ENCODE data around the gene CBLL1.

CBLL1 gene

GRCh38 chr7:107742678-107743566 is 1.0 kb upstream of the CBLL1 start:
- 5% methylated on average over 26 of the region's 29 CpGs for WGBS (ENCODE audit: insufficient coverage)
- CTCF ChIA-PET: interaction anchor here (0.7 to 11.9 kb wide), 13 partner anchors 9 to 279 kb away, joined by 3 to 148 read pairs (median 5); no protein-coding TSS in a partner anchor
- Histone ChIP-seq H3K9me3 (ENCODE audit: control extremely low read depth in 1 of 5, control insufficient read depth in 4 of 5, insufficient read depth in 2 of 5, low read depth in 1 of 5, low read length in 4 of 5) (no peaks in the 10 kb centered on the region), H3K27ac (ENCODE audit: insufficient read depth in 1 of 2, low read depth in 1 of 2, low read length in 2 of 2, poor library complexity in 1 of 2, severe bottlenecking in 2 of 2) (peak overlapping the region; percentile 99), H3K27me3 (replicated peaks in 2 of 5; ENCODE audit: control insufficient read depth in 4 of 5, insufficient read depth in 5 of 5, low read length in 4 of 5) (no peaks in the 10 kb centered on the region), H3K4me3 (ENCODE audit: control insufficient read depth in 1 of 7, extremely low read depth in 1 of 7, insufficient read depth in 4 of 7, low read depth in 2 of 7, low read length in 6 of 7) (peak overlapping the region; percentile 78 to 99 (median 94)), H3K4me1 (ENCODE audit: control extremely low read depth in 1 of 4, control insufficient read depth in 4 of 4, insufficient read depth in 4 of 4, low read length in 3 of 4) (peaks cover 22 to 38% (median 30%) of the 10 kb centered on the region in 4 experiments), H3K36me3 (ENCODE audit: control insufficient read depth in 4 of 4, insufficient read depth in 4 of 4, low read length in 3 of 4) (peaks cover 0 to 3% (median 0%) of the 10 kb centered on the region in 4 experiments)
- POLR2A ChIA-PET: interaction anchor here (0.5 to 2.5 kb wide), 11 partner anchors 10 to 313 kb away, joined by 3 to 14 read pairs (median 3); no protein-coding TSS in a partner anchor
- DNase-seq: peak in 2 of 3 donors; percentile 59 to 87

- Histone ChIP-seq H3K4me3 (ENCODE audit: control insufficient read depth in 1 of 7, extremely low read depth in 1 of 7, insufficient read depth in 4 of 7, low read depth in 2 of 7, low read length in 6 of 7) (peak overlapping the region; percentile 78 to 99 (median 94)), H3K27me3 (replicated peaks in 2 of 5; ENCODE audit: control insufficient read depth in 4 of 5, insufficient read depth in 5 of 5, low read length in 4 of 5) (no peaks in the 10 kb centered on the region), H3K4me1 (ENCODE audit: control extremely low read depth in 1 of 4, control insufficient read depth in 4 of 4, insufficient read depth in 4 of 4, low read length in 3 of 4) (peaks cover 22 to 38% (median 30%) of the 10 kb centered on the region in 4 experiments), H3K9me3 (ENCODE audit: control extremely low read depth in 1 of 5, control insufficient read depth in 4 of 5, insufficient read depth in 2 of 5, low read depth in 1 of 5, low read length in 4 of 5) (no peaks in the 10 kb centered on the region), H3K36me3 (ENCODE audit: control insufficient read depth in 4 of 4, insufficient read depth in 4 of 4, low read length in 3 of 4) (peaks cover 4 to 6% (median 5%) of the 10 kb centered on the region in 4 experiments), H3K27ac (ENCODE audit: insufficient read depth in 1 of 2, low read depth in 1 of 2, low read length in 2 of 2, poor library complexity in 1 of 2, severe bottlenecking in 2 of 2) (peak overlapping the region; percentile 99)
- POLR2A ChIA-PET: interaction anchor here (0.6 to 2.5 kb wide), 4 partner anchors 91 to 335 kb away, joined by 3 to 14 read pairs (median 3); partner anchors contain the start of gene DLD
- DNase-seq: no peak
- whole genome bisulfite sequencing (ENCODE audit: insufficient coverage): 0% methylated on average over 14 of the region's 22 CpGs
- CTCF ChIA-PET: interaction anchor here (1.3 to 11.9 kb wide), 5 partner anchors 11 to 281 kb away, joined by 4 to 148 read pairs (median 7); no protein-coding TSS in a partner anchor
Measured at GRCh38 chr7:107744345-107744750, 406 bp downstream of the CBLL1 start.

DNA sequence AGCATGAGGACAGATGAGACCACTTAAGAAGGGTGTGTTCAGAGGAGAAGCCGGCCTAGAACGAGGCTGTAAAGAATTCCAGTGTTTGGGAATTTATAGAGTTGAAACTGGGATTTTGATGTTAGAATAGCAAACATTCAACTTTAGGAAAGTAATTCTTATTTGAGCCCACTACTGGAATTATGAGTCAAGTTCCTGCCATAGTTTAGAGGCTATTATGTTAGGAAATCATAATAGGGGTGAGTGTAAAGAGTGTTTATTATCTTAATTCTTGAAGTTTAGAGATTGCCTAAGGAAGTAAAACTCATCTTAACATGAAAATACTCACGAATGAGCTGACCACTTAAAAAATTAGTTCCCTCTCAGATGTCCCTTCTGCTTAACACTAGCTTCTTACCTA is 2.1 kb downstream of the CBLL1 start:
- Histone ChIP-seq H3K36me3 (ENCODE audit: control insufficient read depth in 4 of 4, insufficient read depth in 4 of 4, low read length in 3 of 4) (peaks cover 7 to 16% (median 12%) of the 10 kb centered on the region in 4 experiments), H3K27ac (ENCODE audit: insufficient read depth in 1 of 2, low read depth in 1 of 2, low read length in 2 of 2, poor library complexity in 1 of 2, severe bottlenecking in 2 of 2) (peak overlapping the region in 1 of 2 experiments; percentile 39), H3K9me3 (ENCODE audit: control extremely low read depth in 1 of 5, control insufficient read depth in 4 of 5, insufficient read depth in 2 of 5, low read depth in 1 of 5, low read length in 4 of 5) (no peaks in the 10 kb centered on the region), H3K4me1 (ENCODE audit: control extremely low read depth in 1 of 4, control insufficient read depth in 4 of 4, insufficient read depth in 4 of 4, low read length in 3 of 4) (peaks cover 22 to 38% (median 30%) of the 10 kb centered on the region in 4 experiments), H3K27me3 (replicated peaks in 2 of 5; ENCODE audit: control insufficient read depth in 4 of 5, insufficient read depth in 5 of 5, low read length in 4 of 5) (no peaks in the 10 kb centered on the region), H3K4me3 (ENCODE audit: control insufficient read depth in 1 of 7, extremely low read depth in 1 of 7, insufficient read depth in 4 of 7, low read depth in 2 of 7, low read length in 6 of 7) (peak overlapping the region in 4 of 7 experiments; percentile 83 to 99 (median 96))
- no peak for DNase-seq
- ChIA-PET POLR2A (no interaction called here), CTCF (interaction anchor here (0.9 to 11.9 kb wide), 3 partner anchors 10 to 131 kb away, joined by 3 to 148 read pairs (median 10); no protein-coding TSS in a partner anchor)
- WGBS (ENCODE audit: insufficient coverage): 100% methylated on average over 2 of the region's 3 CpGs

- ChIA-PET CTCF (no interaction called here), POLR2A (no interaction called here)
- WGBS (ENCODE audit: insufficient coverage): 98% methylated on average over 6 of the region's 7 CpGs
Measured at GRCh38 chr7:107751113-107751512, 7.2 kb downstream of the CBLL1 start.

GRCh38 chr7:107754642-107755041 is 10.7 kb downstream of the CBLL1 start:
- ChIA-PET CTCF (interaction anchor here (1.1 to 1.9 kb wide), 3 partner anchors 9 to 122 kb away, joined by 3 to 10 read pairs (median 3); no protein-coding TSS in a partner anchor), POLR2A (no interaction called here)
- Histone ChIP-seq H3K27ac (ENCODE audit: insufficient read depth in 1 of 2, low read depth in 1 of 2, low read length in 2 of 2, poor library complexity in 1 of 2, severe bottlenecking in 2 of 2) (no peak overlapping the region), H3K27me3 (replicated peaks in 2 of 5; ENCODE audit: control insufficient read depth in 4 of 5, insufficient read depth in 5 of 5, low read length in 4 of 5) (no peaks in the 10 kb centered on the region), H3K4me3 (ENCODE audit: control insufficient read depth in 1 of 7, extremely low read depth in 1 of 7, insufficient read depth in 4 of 7, low read depth in 2 of 7, low read length in 6 of 7) (no peak overlapping the region), H3K36me3 (ENCODE audit: control insufficient read depth in 4 of 4, insufficient read depth in 4 of 4, low read length in 3 of 4) (peaks cover 26 to 83% (median 51%) of the 10 kb centered on the region in 4 experiments), H3K4me1 (ENCODE audit: control extremely low read depth in 1 of 4, control insufficient read depth in 4 of 4, insufficient read depth in 4 of 4, low read length in 3 of 4) (no peaks in the 10 kb centered on the region), H3K9me3 (ENCODE audit: control extremely low read depth in 1 of 5, control insufficient read depth in 4 of 5, insufficient read depth in 2 of 5, low read depth in 1 of 5, low read length in 4 of 5) (no peaks in the 10 kb centered on the region)
- no peak for DNase-seq
- WGBS (ENCODE audit: insufficient coverage): 100% methylated on average over 1 of the region's 2 CpGs

More at GRCh38 chr7:107751113-107751512, 7.2 kb downstream of the CBLL1 start:
- peaks cover 14 to 60% (median 38%) of the 10 kb centered on the region in 4 experiments for H3K36me3 ChIP-seq (ENCODE audit: control insufficient read depth in 4 of 4, insufficient read depth in 4 of 4, low read length in 3 of 4)
- H3K4me1 ChIP-seq (ENCODE audit: control extremely low read depth in 1 of 4, control insufficient read depth in 4 of 4, insufficient read depth in 4 of 4, low read length in 3 of 4): peaks cover under 1 to 6% (median 2%) of the 10 kb centered on the region in 4 experiments
- no peak for DNase-seq
- H3K27ac ChIP-seq (ENCODE audit: insufficient read depth in 1 of 2, low read depth in 1 of 2, low read length in 2 of 2, poor library complexity in 1 of 2, severe bottlenecking in 2 of 2): no peak overlapping the region
- no peaks in the 10 kb centered on the region for H3K27me3 ChIP-seq (replicated peaks in 2 of 5; ENCODE audit: control insufficient read depth in 4 of 5, insufficient read depth in 5 of 5, low read length in 4 of 5)
- no peaks in the 10 kb centered on the region for H3K9me3 ChIP-seq (ENCODE audit: control extremely low read depth in 1 of 5, control insufficient read depth in 4 of 5, insufficient read depth in 2 of 5, low read depth in 1 of 5, low read length in 4 of 5)
- H3K4me3 ChIP-seq (ENCODE audit: control insufficient read depth in 1 of 7, extremely low read depth in 1 of 7, insufficient read depth in 4 of 7, low read depth in 2 of 7, low read length in 6 of 7): no peak overlapping the region

- Histone ChIP-seq H3K36me3 (ENCODE audit: control insufficient read depth in 4 of 4, insufficient read depth in 4 of 4, low read length in 3 of 4) (peaks cover 22 to 56% (median 39%) of the 10 kb centered on the region in 4 experiments), H3K4me1 (ENCODE audit: control extremely low read depth in 1 of 4, control insufficient read depth in 4 of 4, insufficient read depth in 4 of 4, low read length in 3 of 4) (no peaks in the 10 kb centered on the region), H3K4me3 (ENCODE audit: control insufficient read depth in 1 of 7, extremely low read depth in 1 of 7, insufficient read depth in 4 of 7, low read depth in 2 of 7, low read length in 6 of 7) (no peak overlapping the region), H3K27me3 (replicated peaks in 2 of 5; ENCODE audit: control insufficient read depth in 4 of 5, insufficient read depth in 5 of 5, low read length in 4 of 5) (no peaks in the 10 kb centered on the region), H3K27ac (ENCODE audit: insufficient read depth in 1 of 2, low read depth in 1 of 2, low read length in 2 of 2, poor library complexity in 1 of 2, severe bottlenecking in 2 of 2) (no peak overlapping the region), H3K9me3 (ENCODE audit: control extremely low read depth in 1 of 5, control insufficient read depth in 4 of 5, insufficient read depth in 2 of 5, low read depth in 1 of 5, low read length in 4 of 5) (no peaks in the 10 kb centered on the region)
- no peak for DNase-seq
- 100% methylated on average over 1 of the region's 1 CpG for WGBS (ENCODE audit: insufficient coverage)
- CTCF ChIA-PET: no interaction called here
- POLR2A ChIA-PET: interaction anchor here (0.6 kb wide), 1 partner anchor 16 kb away, joined by 3 read pairs; no protein-coding TSS in a partner anchor
Measured at GRCh38 chr7:107758667-107759066, 14.7 kb downstream of the CBLL1 start.
